K562 (cell line): Measurements from ENCODE around the gene PCBP3. TPM values are rescaled to one million over a fixed set of nuclear protein-coding genes. Genes with fewer than 3 reads are reported as not detected.

ENCODE experiments used
- ATAC-seq: fragments of 200-7000 bp; cut with Tn5 transposase; 3 replicates; pipeline ENCODE4 v1.9.1; 2020; ENCODE audit warnings: moderate library complexity
- BruUV-seq: library from RNA; stranded (reverse); fragments of 400-500 nt; replicated peaks from 2 replicates; lab custom pipeline; 2021; lab: Mats Ljungman, UMichigan
- CTCF ChIA-PET: fragments of 300-600 bp; formaldehyde crosslinking; extraction: SDS; loops from one replicate; lab custom pipeline; 2021; ENCODE audit warnings: low intra/inter-chr PET ratio; lab: Yijun Ruan, JAX
- POLR2A ChIA-PET: fragments of 300-600, 350-650 bp; sonication (Branson Sonifier 250); formaldehyde crosslinking; extraction: SDS; loops from one replicate; lab custom pipeline; 2021; ENCODE audit warnings: antibody characterized with exemption, inconsistent platforms; lab: Yijun Ruan, JAX
- DNase-seq, 4 experiments: peaks; one replicate each; pipeline versions ENCODE4 v3.0.0 to v3.0.0-alpha.2; 2011 to 2018; ENCODE audit warnings: low spot score in 3 of 4, mixed read lengths in 3 of 4; ENCODE audit errors: extremely low read depth in 1 of 4
- FAIRE-seq: peaks from 2 replicates; lab custom pipeline; 2011; peaks lifted over from hg19 to GRCh38; lab: Jason Lieb, UNC
- H2AFZ ChIP-seq: 2 replicates; pipeline ENCODE4 v1.6.0; 2011; ENCODE audit warnings: low read depth, low read length, control low read depth, inconsistent platforms
- H3K27ac ChIP-seq: fragments of 200-600 bp; 3 replicates; pipeline ENCODE4 v1.8.0; 2011; ENCODE audit warnings: low read depth, mild to moderate bottlenecking, control low read depth, inconsistent platforms, low read length, moderate library complexity, mixed read lengths; ENCODE audit errors: extremely low read depth
- H3K27me3 ChIP-seq, 2 experiments: fragments of 300-600 bp in 1 of 2; 2 replicates in 1 of 2; 3 replicates in 1 of 2; pipeline versions ENCODE4 v1.6.0 to v1.8.0; 2011; ENCODE audit warnings: inconsistent platforms in 2 of 2, low read length in 2 of 2, mild to moderate bottlenecking in 1 of 2, mixed read lengths in 1 of 2, moderate library complexity in 1 of 2; ENCODE audit not compliant: control insufficient read depth in 2 of 2, insufficient read depth in 2 of 2
- H3K36me3 ChIP-seq: fragments of 300-600 bp; 3 replicates; pipeline ENCODE4 v1.8.0; 2011; ENCODE audit warnings: mild to moderate bottlenecking, low read length, inconsistent platforms; ENCODE audit not compliant: control insufficient read depth, insufficient read depth
- H3K4me1 ChIP-seq, 2 experiments: fragments of 200-600 bp in 1 of 2; replicated peaks in 1 of 2; 2 replicates in 1 of 2; 3 replicates in 1 of 2; pipeline versions ENCODE4 v1.5.1 to v1.8.0; 2011; ENCODE audit warnings: inconsistent platforms in 2 of 2, low read length in 2 of 2, mild to moderate bottlenecking in 1 of 2, mixed read lengths in 1 of 2, moderate library complexity in 1 of 2; ENCODE audit not compliant: control insufficient read depth in 2 of 2, insufficient read depth in 2 of 2
- H3K4me2 ChIP-seq: 2 replicates; pipeline ENCODE4 v1.6.1; 2011; ENCODE audit warnings: low read length, control low read depth, inconsistent platforms, mixed read lengths; ENCODE audit not compliant: insufficient read depth
- H3K4me3 ChIP-seq: fragments of 200-600 bp; sonication (generic), shearing (Covaris generic); 2 replicates; pipeline ENCODE4 v1.5.1; 2016; ENCODE audit warnings: control low read depth, inconsistent platforms
- H3K79me2 ChIP-seq: fragments of 200-600 bp; 3 replicates; pipeline ENCODE4 v1.8.0; 2011; ENCODE audit warnings: low read length, inconsistent platforms; ENCODE audit not compliant: control insufficient read depth, insufficient read depth
- H3K9ac ChIP-seq, 2 experiments: 2 replicates each; pipeline versions ENCODE4 v1.6.0 to v1.6.1; 2011; ENCODE audit warnings: low read depth in 2 of 2, low read length in 2 of 2, control low read depth in 1 of 2, inconsistent platforms in 1 of 2, mild to moderate bottlenecking in 1 of 2, mixed read lengths in 1 of 2; ENCODE audit not compliant: insufficient read depth in 1 of 2
- H3K9me1 ChIP-seq: one replicate; pipeline ENCODE4 v1.6.0; 2011; ENCODE audit warnings: inconsistent platforms, mild to moderate bottlenecking, low read length, moderate library complexity; ENCODE audit not compliant: control insufficient read depth, insufficient read depth
- H3K9me3 ChIP-seq: replicated peaks from 2 replicates; pipeline ENCODE4 v1.5.1; 2011; ENCODE audit warnings: low read depth, low read length, inconsistent platforms; ENCODE audit not compliant: control insufficient read depth, insufficient read depth
- H4K20me1 ChIP-seq: replicated peaks from 2 replicates; pipeline ENCODE4 v1.6.1; 2011; ENCODE audit warnings: low read length, inconsistent platforms, mixed read lengths; ENCODE audit not compliant: control insufficient read depth, insufficient read depth
- CTCF ChIP-seq, 3 experiments: IDR thresholded peaks in 2 of 3; conservative IDR thresholded peaks in 1 of 3; 2 replicates each; pipeline ENCODE4 v1.5.1; 2011 to 2012; ENCODE audit warnings: low read length in 3 of 3, mild to moderate bottlenecking in 3 of 3, control low read depth in 2 of 3, improper control_type of control experiment in 1 of 3, inconsistent platforms in 1 of 3, low read depth in 1 of 3, mixed read lengths in 1 of 3, moderate library complexity in 1 of 3; ENCODE audit not compliant: insufficient read depth in 2 of 3
- NR1H2 ChIP-seq: sonication (generic); formaldehyde crosslinking; IDR thresholded peaks from 2 replicates; pipeline ENCODE4 v1.4.0; 2020; ENCODE audit warnings: mild to moderate bottlenecking, missing genetic modification reagents
- SPI1 ChIP-seq: IDR thresholded peaks from 2 replicates; pipeline ENCODE4 v1.6.1; 2011; ENCODE audit warnings: low read depth, low read length, control low read depth, borderline replicate concordance
- WGBS: fragments of 100-300 bp; shearing (Covaris generic); methylation state at CpG from one replicate; pipeline ENCODE4 v1.1.6; 2016; ENCODE audit warnings: low coverage, mixed read lengths; ENCODE audit not compliant: insufficient coverage; ENCODE audit errors: missing lambda C conversion rate; 5-methylcytosine and 5-hydroxymethylcytosine counted together
- in situ Hi-C: fragments of 300-500 bp; cut with MboI; formaldehyde crosslinking; loops from 4 replicates; pipeline ENCODE4 v1.15.0; 2018; ENCODE audit warnings: inconsistent platforms, mixed read lengths
- intact Hi-C: fragments of 100-400 bp; cut with micrococcal nuclease; formaldehyde crosslinking; loops from 2 replicates; pipeline ENCODE4 v1.14.2; 2022
- polyA plus RNA-seq, 8 experiments: library from polyadenylated mRNA; depleted of rRNA in 4 of 8; stranded (reverse) in 5 of 8; unstranded in 3 of 8; fragments of >200 nt; fragmentation: Nextera tagmentation in 2 of 8; fragmentation: Illumina TruSeq in 1 of 8; extraction: Ambion mirVana in 2 of 8; extraction: Trizol in 1 of 8; gene quantifications; 2 replicates each; pipeline versions ENCODE4 v1.2.1 to v1.2.3, GENCODE V29; 2011 to 2014; ENCODE audit warnings: inconsistent platforms in 1 of 8, missing spikeins in 1 of 8
- total RNA-seq, 7 experiments: library from RNA; depleted of rRNA in 6 of 7; stranded (reverse); fragments of >200 nt in 6 of 7; fragmentation: Illumina TruSeq in 2 of 7; extraction: Trizol in 2 of 7; gene quantifications; 2 replicates each; pipeline versions ENCODE4 v1.2.1 to v1.2.3, GENCODE V29; 2011 to 2021; ENCODE audit warnings: low replicate concordance in 1 of 7

PCBP3 gene
- total and polyA plus RNA-seq, 9 of the 15 experiments (the other 6 are each of a cell fraction or from before 2014, with no cell fraction given) = 0.18 TPM; not detected in 8

GRCh38 chr21:45640001-45640887, 3.3 kb upstream of the PCBP3 start:
- peak in 1 of 4 experiments; percentile 7 for DNase-seq
- H3K4me1 ChIP-seq = peaks cover 0 to 33% of the 10 kb centered on the region in 2 experiments; a peak in 2 of 5 replicates
- no peak for ATAC-seq
- H3K9ac ChIP-seq = no peak overlapping the region
- in situ Hi-C loops = no loop called here
- no peak for FAIRE-seq
- no peak overlapping the region for H3K4me3 ChIP-seq
- ChIA-PET POLR2A (interaction anchor here (0.5 to 1.5 kb wide), 3 partner anchors 10 to 38 kb away, joined by 3 to 4 read pairs (median 3); no protein-coding TSS in a partner anchor), CTCF (no interaction called here)
- H3K79me2 ChIP-seq = no peaks in the 10 kb centered on the region
- H4K20me1 ChIP-seq = no peaks in the 10 kb centered on the region
- H3K4me2 ChIP-seq = no peak overlapping the region
- intact Hi-C loops = no loop called here
- WGBS = 2% methylated on average over 6 of the region's 6 CpGs
- peaks cover 12 to 23% of the 10 kb centered on the region in 2 experiments; a peak in 4 of 5 replicates for H3K27me3 ChIP-seq
- H3K9me3 ChIP-seq = peaks cover 6% of the 10 kb centered on the region; the same call in 1 of the 2 replicates
- H2AFZ ChIP-seq = no peak overlapping the region
- TF ChIP-seq SPI1 (peak; percentile 38; the same call in 1 of the 2 replicates), NR1H2 (CRISPR knock-in tag) (no peak), CTCF (IDR thresholded peaks at IDR 0.05 in 2 of 3, conservative IDR thresholded peaks at IDR 0.05 in 1 of 3; ENCODE audit: insufficient read depth in 2 of 3, low read depth in 1 of 3, low read length in 3 of 3) (0 out of 6 replicates have a peak, but pooled peaks of 1 of the 3 experiments have one; percentile 16)
- H3K36me3 ChIP-seq = no peaks in the 10 kb centered on the region
- H3K27ac ChIP-seq = no peak overlapping the region
- no TSS peak for BruUV-seq
- H3K9me1 ChIP-seq = no peaks in the 10 kb centered on the region
